Measurements from ENCODE around the gene DET1.

GRCh38 chr15:88512601-88513000 lies 33.9 kb downstream of the DET1 start:
- TF ChIP-seq CTCF (IDR thresholded peaks at IDR 0.05) (no peak), POLR2A (IDR thresholded peaks at IDR 0.05) (no peak)

Data from suprapubic skin (tissue), 3 donors.